BE2C (cell line): Measurements from ENCODE around the gene ZFYVE21.

Experiments
- DNase-seq: peaks from one replicate; pipeline ENCODE4 v3.0.0-alpha.2; 2020
- H3K27me3 ChIP-seq: fragments of 250-450 bp; sonication (Bioruptor Pico); 2 replicates; pipeline ENCODE4 v1.5.1; 2020; ENCODE audit warnings: mild to moderate bottlenecking
- H3K36me3 ChIP-seq: fragments of 250-450 bp; sonication (Bioruptor Pico); 2 replicates; pipeline ENCODE4 v1.5.1; 2020; ENCODE audit warnings: mild to moderate bottlenecking
- H3K4me1 ChIP-seq: fragments of 250-450 bp; sonication (Bioruptor Pico); 2 replicates; pipeline ENCODE4 v1.5.1; 2020
- H3K4me3 ChIP-seq: 2 replicates; pipeline ENCODE4 v1.5.1; 2011; ENCODE audit warnings: low read depth, low read length
- H3K9me3 ChIP-seq: fragments of 250-450 bp; sonication (Bioruptor Pico); 2 replicates; pipeline ENCODE4 v1.5.1; 2020
- TF ChIP-seq, protein P1 (sequence below): IDR thresholded peaks from 2 replicates; pipeline ENCODE4 v1.5.1; 2012; ENCODE audit warnings: mild to moderate bottlenecking, low read depth, low read length

ZFYVE21 gene

DNA sequence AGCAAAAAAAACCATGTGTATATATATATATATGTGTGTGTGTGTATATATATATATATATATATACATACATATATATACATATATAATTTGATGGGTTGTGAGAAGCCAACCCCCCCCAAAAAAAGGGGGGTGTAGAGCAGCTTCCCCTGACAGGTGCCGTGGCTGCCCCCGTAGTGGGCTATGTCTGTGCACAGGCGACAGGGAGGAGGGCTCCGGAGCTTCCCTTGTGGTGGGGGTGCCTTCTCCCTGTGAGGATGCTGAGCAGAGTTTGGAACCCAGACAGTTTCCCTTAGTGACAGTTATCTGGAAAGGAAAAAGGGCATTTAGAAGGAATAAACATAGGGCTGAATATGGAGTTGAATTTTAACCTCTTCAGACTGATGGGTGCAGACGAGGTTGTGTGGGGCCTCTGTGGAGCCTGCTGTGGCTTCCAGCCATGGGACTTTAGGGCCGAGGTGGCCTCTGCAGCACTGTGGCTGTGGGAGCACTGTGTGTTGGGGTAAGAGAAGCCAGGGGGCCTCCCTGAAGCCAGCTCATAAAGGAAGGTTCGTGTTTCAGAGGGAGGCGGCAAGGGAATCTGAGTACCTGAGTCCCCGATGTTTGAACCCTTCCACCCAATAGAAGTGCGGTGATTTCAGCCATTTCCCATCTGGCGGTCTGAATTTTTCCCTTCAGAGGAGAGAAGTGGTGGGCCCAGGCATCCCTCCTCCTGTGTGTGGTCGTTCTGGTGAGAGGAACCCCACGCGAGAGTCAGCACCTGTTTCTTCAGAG, 20.1 kb upstream of the ZFYVE21 start:
- TF ChIP-seq, protein P1, sequence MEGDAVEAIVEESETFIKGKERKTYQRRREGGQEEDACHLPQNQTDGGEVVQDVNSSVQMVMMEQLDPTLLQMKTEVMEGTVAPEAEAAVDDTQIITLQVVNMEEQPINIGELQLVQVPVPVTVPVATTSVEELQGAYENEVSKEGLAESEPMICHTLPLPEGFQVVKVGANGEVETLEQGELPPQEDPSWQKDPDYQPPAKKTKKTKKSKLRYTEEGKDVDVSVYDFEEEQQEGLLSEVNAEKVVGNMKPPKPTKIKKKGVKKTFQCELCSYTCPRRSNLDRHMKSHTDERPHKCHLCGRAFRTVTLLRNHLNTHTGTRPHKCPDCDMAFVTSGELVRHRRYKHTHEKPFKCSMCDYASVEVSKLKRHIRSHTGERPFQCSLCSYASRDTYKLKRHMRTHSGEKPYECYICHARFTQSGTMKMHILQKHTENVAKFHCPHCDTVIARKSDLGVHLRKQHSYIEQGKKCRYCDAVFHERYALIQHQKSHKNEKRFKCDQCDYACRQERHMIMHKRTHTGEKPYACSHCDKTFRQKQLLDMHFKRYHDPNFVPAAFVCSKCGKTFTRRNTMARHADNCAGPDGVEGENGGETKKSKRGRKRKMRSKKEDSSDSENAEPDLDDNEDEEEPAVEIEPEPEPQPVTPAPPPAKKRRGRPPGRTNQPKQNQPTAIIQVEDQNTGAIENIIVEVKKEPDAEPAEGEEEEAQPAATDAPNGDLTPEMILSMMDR: no peak
- H3K27me3 ChIP-seq: no peaks in the 10 kb centered on the region
- no peak for DNase-seq
- peak overlapping the region; percentile 6; the same call in 1 of the 2 replicates for H3K4me3 ChIP-seq
- peaks cover 62% of the 10 kb centered on the region for H3K36me3 ChIP-seq
- H3K9me3 ChIP-seq: no peaks in the 10 kb centered on the region
- H3K4me1 ChIP-seq: peaks cover 48% of the 10 kb centered on the region

- H3K36me3 ChIP-seq: peaks cover 68% of the 10 kb centered on the region
- no peak overlapping the region for H3K4me3 ChIP-seq
- H3K9me3 ChIP-seq: no peaks in the 10 kb centered on the region
- TF ChIP-seq, protein P1: no peak
- peaks cover 54% of the 10 kb centered on the region for H3K4me1 ChIP-seq
- no peaks in the 10 kb centered on the region for H3K27me3 ChIP-seq
- peak; percentile 80 for DNase-seq
Measured at GRCh38 chr14:103696070-103696402, 19.6 kb upstream of the ZFYVE21 start.

DNA sequence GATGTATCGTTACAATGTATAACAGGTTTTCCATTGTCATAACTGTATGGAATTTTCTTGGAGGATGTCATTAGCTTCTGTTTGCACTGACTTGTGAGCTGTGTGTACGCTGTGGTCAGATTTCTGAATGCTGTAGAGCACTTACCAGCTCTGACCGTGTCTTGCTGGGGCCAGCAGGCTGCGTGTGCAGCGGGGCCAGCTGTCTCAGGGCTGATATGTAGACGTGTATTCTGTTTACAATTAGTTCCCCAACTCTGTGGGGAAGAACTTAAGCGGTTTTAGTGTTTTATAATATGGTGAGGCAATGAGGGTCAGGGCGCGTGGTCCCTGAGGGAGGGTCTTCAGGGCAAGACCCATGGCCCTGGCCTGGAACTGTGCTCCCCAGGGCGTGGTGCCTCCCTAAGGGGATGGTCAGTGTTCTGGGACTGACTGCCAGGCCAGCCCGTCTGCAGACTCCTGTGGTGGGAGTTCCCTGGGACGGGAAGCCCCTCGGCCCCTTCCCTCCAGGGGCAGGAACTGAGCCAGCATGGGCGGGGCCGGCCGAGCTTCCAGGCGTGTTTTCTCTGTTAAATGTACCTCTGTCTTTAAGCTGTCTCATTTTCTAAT, 19.0 kb upstream of the ZFYVE21 start:
- peak; percentile 68 for DNase-seq
- H3K36me3 ChIP-seq: peaks cover 71% of the 10 kb centered on the region

GRCh38 chr14:103697206-103697602, 18.4 kb upstream of the ZFYVE21 start:
- TF ChIP-seq, protein P1: no peak
- H3K4me1 ChIP-seq: peaks cover 58% of the 10 kb centered on the region
- H3K9me3 ChIP-seq: no peaks in the 10 kb centered on the region
- no peak overlapping the region for H3K4me3 ChIP-seq
- H3K27me3 ChIP-seq: no peaks in the 10 kb centered on the region
- DNase-seq: no peak
- H3K36me3 ChIP-seq: peaks cover 71% of the 10 kb centered on the region

More for the DNA sequence above, 19.0 kb upstream of the ZFYVE21 start:
- H3K4me3 ChIP-seq: peak overlapping the region; percentile 21; the same call in 1 of the 2 replicates
- TF ChIP-seq, protein P1: 0 out of 2 replicates have a peak, but pooled peaks have one; percentile 1
- peaks cover 55% of the 10 kb centered on the region for H3K4me1 ChIP-seq
- H3K9me3 ChIP-seq: no peaks in the 10 kb centered on the region
- no peaks in the 10 kb centered on the region for H3K27me3 ChIP-seq

- Histone ChIP-seq H3K4me1 (peaks cover 62% of the 10 kb centered on the region), H3K9me3 (no peaks in the 10 kb centered on the region), H3K4me3 (no peak overlapping the region), H3K36me3 (peaks cover 74% of the 10 kb centered on the region), H3K27me3 (no peaks in the 10 kb centered on the region)
- DNase-seq: peak; percentile 22
- TF ChIP-seq, protein P1: no peak
Measured at GRCh38 chr14:103697603-103698379, 17.8 kb upstream of the ZFYVE21 start.
